ENCODE data around the gene PTPRK.

Gene PTPRK

GRCh38 chr6:128241216-128241615 lies 279.2 kb downstream of the PTPRK start:
- TF ChIP-seq GATA1 (IDR thresholded peaks at IDR 0.05; ENCODE audit: low read depth, low read length) (no peak), POLR2A (IDR thresholded peaks at IDR 0.05; ENCODE audit: low read length) (no peak)
- DNase-seq = no peak

- DNase-seq = no peak
- TF ChIP-seq POLR2A (IDR thresholded peaks at IDR 0.05; ENCODE audit: low read length) (no peak), GATA1 (IDR thresholded peaks at IDR 0.05; ENCODE audit: low read depth, low read length) (no peak)
These were observed 280.4 kb downstream of the PTPRK start for GRCh38 chr6:128240024-128240428.

DNA sequence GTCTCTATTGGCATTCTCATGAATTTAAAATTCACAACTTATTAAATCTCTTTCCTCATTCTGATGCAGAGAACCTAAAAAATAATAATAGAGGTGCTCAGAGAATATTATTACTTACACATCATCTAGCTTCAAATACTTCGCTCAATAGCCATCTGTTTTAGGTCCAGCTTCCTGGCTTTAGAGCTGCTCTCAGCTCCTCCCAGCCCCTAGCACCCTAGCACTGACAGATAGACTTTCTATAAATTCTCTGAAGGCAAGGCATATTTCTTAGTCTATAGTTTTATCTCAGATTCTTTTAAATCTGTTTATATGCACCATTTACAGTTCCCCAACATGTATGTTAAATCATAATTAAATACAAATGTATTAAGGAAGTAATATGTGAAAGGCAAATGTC lies 281.3 kb downstream of the PTPRK start:
- TF ChIP-seq GATA1 (IDR thresholded peaks at IDR 0.05; ENCODE audit: low read depth, low read length) = no peak
- TF ChIP-seq POLR2A (IDR thresholded peaks at IDR 0.05; ENCODE audit: low read length) = no peak
- no peak for DNase-seq

DNA sequence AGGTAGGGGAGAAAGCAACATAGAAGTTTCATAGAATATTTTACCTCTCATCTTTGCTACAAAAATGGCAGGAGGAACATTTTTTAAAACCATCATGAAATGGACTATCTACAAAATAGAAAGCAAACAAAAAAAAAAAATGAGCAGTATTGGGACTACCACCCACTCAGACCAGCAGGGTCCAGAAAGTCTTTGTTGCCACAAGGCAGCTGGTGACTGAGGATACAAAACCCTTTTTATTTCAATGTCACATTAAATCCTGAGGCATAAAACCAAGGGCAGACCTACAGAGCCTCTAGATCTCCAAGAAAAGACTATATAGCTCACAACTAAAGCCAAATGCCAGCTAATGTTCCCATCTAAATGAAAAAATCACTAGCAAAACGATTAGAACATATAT lies 282.2 kb downstream of the PTPRK start:
- TF ChIP-seq GATA1 (IDR thresholded peaks at IDR 0.05; ENCODE audit: low read depth, low read length) (no peak), POLR2A (IDR thresholded peaks at IDR 0.05; ENCODE audit: low read length) (no peak)
- DNase-seq = no peak

DNA sequence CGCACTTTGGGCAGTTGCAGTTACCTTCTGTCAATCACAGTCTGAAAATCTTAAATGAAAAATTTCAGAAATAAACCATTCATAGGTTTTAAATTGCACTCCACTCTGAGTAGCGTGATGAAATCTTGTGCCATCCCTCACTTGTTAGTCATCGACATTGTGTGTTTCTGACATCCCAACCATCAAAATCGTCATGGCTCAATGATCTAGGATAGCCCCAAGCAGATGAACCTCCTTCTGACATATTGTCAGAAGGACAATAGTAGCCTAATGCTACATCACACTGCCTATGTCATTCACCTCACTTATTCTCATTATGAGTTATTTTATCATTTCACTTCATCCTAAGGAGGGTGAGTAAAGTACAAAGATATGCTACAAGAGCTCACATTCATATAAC lies 284.8 kb downstream of the PTPRK start:
- TF ChIP-seq POLR2A (IDR thresholded peaks at IDR 0.05; ENCODE audit: low read length) = no peak
- no peak for TF ChIP-seq GATA1 (IDR thresholded peaks at IDR 0.05; ENCODE audit: low read depth, low read length)
- no peak for DNase-seq

DNA sequence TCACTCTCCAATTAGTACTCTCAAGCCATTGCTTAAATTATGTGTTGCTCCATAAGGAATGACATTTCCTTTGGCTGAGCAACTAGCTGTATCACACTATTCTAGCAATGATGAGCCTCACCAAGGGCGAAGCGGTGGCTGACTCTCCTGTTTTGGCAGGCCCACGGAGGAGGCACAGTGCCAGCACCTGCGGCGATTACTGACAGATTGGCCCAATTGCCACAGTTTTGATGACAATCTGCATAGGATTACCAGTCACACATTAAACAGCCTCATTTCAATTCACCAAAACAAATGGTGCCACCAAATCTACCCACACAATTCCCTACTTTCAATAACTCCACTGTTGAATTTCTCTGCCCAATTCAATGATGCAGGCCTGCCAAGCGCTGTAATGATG lies 286.9 kb downstream of the PTPRK start:
- TF ChIP-seq POLR2A (IDR thresholded peaks at IDR 0.05; ENCODE audit: low read length) = no peak
- no peak for TF ChIP-seq GATA1 (IDR thresholded peaks at IDR 0.05; ENCODE audit: low read depth, low read length)
- DNase-seq = no peak

- no peak for TF ChIP-seq POLR2A (IDR thresholded peaks at IDR 0.05; ENCODE audit: low read length)
- no peak for DNase-seq
These were observed 290.0 kb downstream of the PTPRK start for GRCh38 chr6:128230267-128230989.

GRCh38 chr6:128225612-128226011 lies 294.8 kb downstream of the PTPRK start:
- no peak for DNase-seq
- TF ChIP-seq POLR2A (IDR thresholded peaks at IDR 0.05; ENCODE audit: low read length) = no peak

DNA sequence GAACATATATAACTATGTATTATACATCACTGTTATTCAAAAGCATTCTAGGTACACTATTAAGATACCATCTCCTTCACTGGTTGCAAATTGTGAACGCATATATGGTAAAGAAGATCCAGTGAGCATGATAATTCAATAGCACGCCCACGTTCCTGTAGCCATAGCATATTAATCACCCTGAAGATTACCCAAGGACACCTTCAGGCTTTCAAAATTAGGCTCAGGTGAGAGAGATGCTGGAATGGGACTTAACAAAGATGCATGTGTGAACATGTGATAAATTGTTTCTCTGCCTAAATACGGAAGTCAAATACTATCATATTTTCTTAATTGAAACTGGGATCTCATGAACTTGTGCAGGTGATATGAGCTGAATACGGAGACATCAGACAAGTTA lies 303.5 kb downstream of the PTPRK start:
- no peak for TF ChIP-seq POLR2A (IDR thresholded peaks at IDR 0.05; ENCODE audit: low read length)
- TF ChIP-seq GATA1 (IDR thresholded peaks at IDR 0.05; ENCODE audit: low read depth, low read length) = no peak
- DNase-seq = no peak

GRCh38 chr6:128209771-128210170 lies 310.6 kb downstream of the PTPRK start:
- no peak for DNase-seq
- no peak for TF ChIP-seq POLR2A (IDR thresholded peaks at IDR 0.05; ENCODE audit: low read length)

DNA sequence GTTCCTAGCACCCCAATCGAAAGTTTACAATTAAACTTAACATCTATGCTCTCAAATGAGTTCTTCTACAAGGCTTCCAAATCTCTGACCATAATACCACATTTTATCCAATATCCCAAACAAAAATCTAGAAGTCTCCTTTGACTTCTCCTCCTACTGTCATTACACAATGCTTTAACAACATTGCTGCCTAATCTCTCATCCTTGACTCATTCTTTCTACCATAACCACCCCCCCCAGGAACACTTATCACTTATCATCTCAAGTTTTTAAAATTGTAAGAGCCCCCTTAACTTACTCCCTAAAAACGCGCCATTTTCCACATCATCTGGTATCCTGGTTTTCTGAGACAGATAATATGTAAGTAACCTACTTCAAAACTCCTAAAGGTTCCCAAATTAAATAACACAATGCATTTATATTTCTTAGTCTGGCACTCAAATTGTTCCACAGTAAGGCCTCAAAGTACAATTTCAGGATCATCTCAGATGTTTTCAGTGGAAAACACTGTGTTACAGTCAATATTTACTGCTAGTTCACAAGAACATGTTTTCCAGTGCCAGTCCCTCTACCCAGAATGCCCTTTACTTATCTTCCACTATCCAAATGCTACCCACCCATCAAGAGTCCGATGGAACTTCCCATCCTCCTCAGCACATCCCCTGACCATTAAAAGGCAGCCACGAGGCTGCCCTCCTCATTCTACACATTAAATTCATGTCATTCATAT lies 311.4 kb downstream of the PTPRK start:
- TF ChIP-seq GATA1 (IDR thresholded peaks at IDR 0.05; ENCODE audit: low read depth, low read length) (no peak), POLR2A (IDR thresholded peaks at IDR 0.05; ENCODE audit: low read length) (no peak)
- DNase-seq = no peak

DNA sequence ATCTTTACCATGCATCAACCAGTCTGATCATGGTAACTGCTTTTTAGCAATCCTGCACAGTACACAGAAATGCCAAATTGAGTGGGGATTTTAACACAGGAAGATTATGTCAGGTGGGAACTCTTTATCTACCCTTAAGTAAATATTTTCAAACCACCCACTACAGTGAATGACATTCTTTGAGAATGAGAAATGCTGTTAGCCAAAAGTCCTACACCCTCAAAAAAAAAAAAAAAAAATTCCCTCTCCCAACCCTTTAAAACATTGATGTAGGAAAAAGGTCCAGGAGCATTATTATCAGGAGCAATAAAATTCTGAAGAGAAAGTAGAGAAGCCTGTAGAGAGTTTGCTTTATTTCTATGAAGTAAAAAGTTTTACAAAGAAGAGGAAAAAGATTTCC lies 312.3 kb downstream of the PTPRK start:
- DNase-seq = no peak
- TF ChIP-seq GATA1 (IDR thresholded peaks at IDR 0.05; ENCODE audit: low read depth, low read length) (no peak), POLR2A (IDR thresholded peaks at IDR 0.05; ENCODE audit: low read length) (no peak)

DNA sequence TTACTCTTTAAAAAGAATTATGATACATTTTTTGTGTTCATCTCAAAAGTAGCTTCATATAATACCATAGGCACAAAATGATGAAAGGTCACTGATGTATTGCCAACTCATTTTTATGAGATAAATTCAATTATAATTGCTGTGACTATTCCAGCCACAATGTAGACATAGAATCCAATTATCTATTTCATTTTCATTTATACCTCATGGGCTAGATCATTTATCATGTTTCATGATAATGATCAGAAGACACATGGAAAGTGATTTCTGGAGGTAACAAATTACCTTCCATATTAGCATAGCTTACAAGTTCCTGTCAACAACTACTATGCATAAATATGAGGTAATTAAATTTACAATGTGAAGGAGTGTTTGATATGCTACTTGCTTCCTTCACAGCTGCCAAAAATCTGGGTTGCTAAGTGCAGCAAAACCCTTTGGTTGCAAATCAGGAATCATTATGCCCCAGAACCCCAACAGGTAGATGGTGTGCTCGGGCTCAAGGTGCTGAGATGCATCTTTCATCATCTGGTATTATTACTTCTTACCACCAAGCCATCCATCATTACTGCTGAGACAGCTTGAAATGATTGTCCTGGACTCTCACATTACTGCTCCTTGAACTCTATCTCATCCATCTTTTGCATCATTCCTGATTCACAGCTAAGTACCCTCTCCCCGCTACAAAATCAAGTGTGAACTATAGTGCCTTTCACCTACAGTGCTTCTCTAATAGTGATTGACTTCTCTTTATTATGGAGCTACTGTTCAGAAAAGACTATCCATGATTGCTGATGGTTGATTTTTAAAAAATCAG lies 313.6 kb downstream of the PTPRK start:
- DNase-seq = no peak
- TF ChIP-seq GATA1 (IDR thresholded peaks at IDR 0.05; ENCODE audit: low read depth, low read length) (no peak), POLR2A (IDR thresholded peaks at IDR 0.05; ENCODE audit: low read length) (no peak)

- DNase-seq = no peak
- no peak for TF ChIP-seq GATA1 (IDR thresholded peaks at IDR 0.05; ENCODE audit: low read depth, low read length)
- TF ChIP-seq POLR2A (IDR thresholded peaks at IDR 0.05; ENCODE audit: low read length) = no peak
These were observed 315.8 kb downstream of the PTPRK start for GRCh38 chr6:128204616-128205015.

Measured in erythroblast (primary cell).